GM12873 (cell line): ENCODE data around the gene ZC2HC1B.

ENCODE experiments used
- TF ChIP-seq, protein P1 (sequence below): IDR thresholded peaks from 2 replicates; pipeline ENCODE4 v1.5.1; 2012; ENCODE audit warnings: low read depth, mild to moderate bottlenecking, moderate library complexity, low read length, control low read depth; ENCODE audit not compliant: insufficient read depth; ENCODE audit errors: missing control alignments

ZC2HC1B gene

GRCh38 chr6:143838395-143838794 is 25.9 kb upstream of the ZC2HC1B start:
- TF ChIP-seq, protein P1, sequence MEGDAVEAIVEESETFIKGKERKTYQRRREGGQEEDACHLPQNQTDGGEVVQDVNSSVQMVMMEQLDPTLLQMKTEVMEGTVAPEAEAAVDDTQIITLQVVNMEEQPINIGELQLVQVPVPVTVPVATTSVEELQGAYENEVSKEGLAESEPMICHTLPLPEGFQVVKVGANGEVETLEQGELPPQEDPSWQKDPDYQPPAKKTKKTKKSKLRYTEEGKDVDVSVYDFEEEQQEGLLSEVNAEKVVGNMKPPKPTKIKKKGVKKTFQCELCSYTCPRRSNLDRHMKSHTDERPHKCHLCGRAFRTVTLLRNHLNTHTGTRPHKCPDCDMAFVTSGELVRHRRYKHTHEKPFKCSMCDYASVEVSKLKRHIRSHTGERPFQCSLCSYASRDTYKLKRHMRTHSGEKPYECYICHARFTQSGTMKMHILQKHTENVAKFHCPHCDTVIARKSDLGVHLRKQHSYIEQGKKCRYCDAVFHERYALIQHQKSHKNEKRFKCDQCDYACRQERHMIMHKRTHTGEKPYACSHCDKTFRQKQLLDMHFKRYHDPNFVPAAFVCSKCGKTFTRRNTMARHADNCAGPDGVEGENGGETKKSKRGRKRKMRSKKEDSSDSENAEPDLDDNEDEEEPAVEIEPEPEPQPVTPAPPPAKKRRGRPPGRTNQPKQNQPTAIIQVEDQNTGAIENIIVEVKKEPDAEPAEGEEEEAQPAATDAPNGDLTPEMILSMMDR = no peak

- TF ChIP-seq, protein P1 = no peak
These were observed 25.1 kb upstream of the ZC2HC1B start for GRCh38 chr6:143839196-143839595.

- TF ChIP-seq, protein P1 = no peak
These were observed 23.5 kb upstream of the ZC2HC1B start for GRCh38 chr6:143840595-143841265.

DNA sequence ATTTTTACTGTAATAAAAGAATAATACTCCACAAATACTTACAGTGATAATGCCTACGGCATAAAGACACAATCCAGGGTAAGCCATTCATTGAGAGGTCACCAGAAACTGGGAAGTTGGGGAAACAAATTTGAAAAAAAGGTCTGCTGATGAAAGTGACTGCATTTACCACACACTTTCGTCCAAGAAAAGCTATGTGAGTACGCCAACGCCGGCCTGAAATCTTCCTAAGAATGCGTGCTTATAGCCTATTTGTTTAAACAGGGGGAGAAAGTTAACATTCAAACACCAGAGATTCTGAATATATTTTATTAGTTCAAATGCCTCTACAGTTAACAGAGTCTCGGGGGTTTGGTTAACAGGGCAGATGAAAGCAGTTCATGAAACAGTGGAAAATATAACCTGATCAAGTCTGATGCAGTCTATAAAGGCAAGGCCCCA is 21.8 kb upstream of the ZC2HC1B start:
- TF ChIP-seq, protein P1 = no peak

DNA sequence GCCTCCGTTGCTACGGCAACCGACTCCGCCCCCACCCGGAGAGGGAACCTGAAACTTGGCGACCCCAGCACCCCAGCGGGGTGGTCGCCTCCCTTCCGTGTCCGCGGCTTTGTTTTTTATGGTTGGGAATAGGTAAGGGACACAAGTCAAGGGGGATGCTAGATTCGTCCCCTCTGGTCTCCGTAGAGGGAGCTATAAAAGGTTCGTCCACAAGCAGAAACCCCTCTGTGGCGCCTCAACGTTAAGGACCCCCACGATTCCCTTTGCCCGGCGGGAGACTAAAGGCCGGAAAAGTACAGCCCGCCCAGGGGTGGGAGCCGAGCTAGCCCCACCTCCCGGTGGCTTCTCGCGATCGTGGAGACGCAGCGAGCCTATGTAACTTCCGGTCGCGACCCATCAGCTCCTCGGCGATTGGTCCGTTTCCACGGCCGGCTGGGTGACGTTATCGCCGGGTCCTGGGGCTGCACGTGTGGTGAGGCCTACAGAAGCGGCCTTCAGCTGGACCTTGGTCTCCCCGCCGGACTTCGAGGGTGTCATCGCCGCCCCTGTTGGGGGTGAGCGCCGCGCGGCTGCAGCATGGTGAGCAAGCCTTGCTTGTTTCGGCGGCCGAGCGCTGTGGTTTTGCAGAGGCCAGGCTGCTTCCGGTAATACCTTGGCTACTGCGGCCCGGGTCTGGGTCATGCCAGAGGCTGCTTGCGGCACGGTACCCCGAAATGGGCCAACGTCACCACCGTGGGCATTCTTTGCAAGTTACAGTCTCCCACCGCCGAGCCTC is 21.2 kb upstream of the ZC2HC1B start, which contains the start of gene LTV1:
TSS of gene LTV1 (plus strand) at position 437 of the 775 bp plus-strand sequence. CDS start at position 577, 140 bp downstream.
- TF ChIP-seq, protein P1 = no peak

GRCh38 chr6:143843677-143843999 is 20.6 kb upstream of the ZC2HC1B start:
- TF ChIP-seq, protein P1 = no peak

DNA sequence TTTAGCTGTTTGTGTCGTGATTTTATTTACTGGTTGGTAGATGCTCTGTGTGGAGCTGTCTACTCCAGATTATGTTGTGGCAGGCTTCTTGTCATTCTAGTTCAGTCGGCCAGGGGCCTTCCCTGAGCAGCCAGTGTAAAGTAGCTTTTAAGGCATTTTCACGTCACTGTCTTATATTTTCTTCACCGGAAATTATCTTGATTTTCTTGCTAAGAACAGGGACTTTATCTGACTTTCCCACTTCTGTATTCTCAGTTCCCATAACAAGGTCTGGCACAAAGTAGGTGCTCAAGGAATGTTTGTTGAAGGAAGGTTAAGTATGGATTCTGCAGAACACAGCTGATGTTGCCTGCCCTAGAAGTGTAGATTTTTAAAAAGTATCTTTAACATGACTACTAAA is 20.3 kb upstream of the ZC2HC1B start:
- TF ChIP-seq, protein P1 = no peak
